Transverse colon (tissue), 4 donors: ENCODE results near the gene PELO. TPM values are rescaled to one million over a fixed set of nuclear protein-coding genes. Genes with fewer than 3 reads are reported as not detected.

Source experiments
- DNase-seq: peaks from one replicate; pipeline ENCODE4 v3.0.0-alpha.2; 2019
- H3K27ac ChIP-seq, 4 donors: fragments of 200-600 bp; sonication (generic); 2 replicates each; pipeline ENCODE4 v1.5.1; 2016 to 2018; ENCODE audit warnings: inconsistent platforms in 4 of 4
- H3K27me3 ChIP-seq: fragments of 200-600 bp; sonication (generic); 2 replicates; pipeline ENCODE4 v1.5.1; 2017; ENCODE audit warnings: inconsistent platforms
- H3K36me3 ChIP-seq, 4 donors: fragments of 200-600 bp; sonication (generic); 2 replicates each; pipeline ENCODE4 v1.5.1; 2017 to 2019; ENCODE audit warnings: inconsistent platforms in 4 of 4
- H3K4me1 ChIP-seq, 4 donors: fragments of 200-600 bp; sonication (generic); 2 replicates each; pipeline ENCODE4 v1.5.1; 2017 to 2020; ENCODE audit warnings: inconsistent platforms in 4 of 4
- H3K4me3 ChIP-seq, 4 donors: fragments of 200-600 bp; sonication (generic); 1 replicate in 1 of 4; 2 replicates in 3 of 4; pipeline versions ENCODE4 v1.5.1 to v1.6.1; 2017 to 2019; ENCODE audit warnings: inconsistent platforms in 4 of 4
- H3K9me3 ChIP-seq, 2 donors: fragments of 200-600 bp; sonication (generic); 2 replicates each; pipeline ENCODE4 v1.5.1; 2017 to 2019; ENCODE audit warnings: inconsistent platforms in 2 of 2
- EP300 ChIP-seq: sonication (generic); formaldehyde crosslinking; IDR thresholded peaks from one replicate; pipeline ENCODE4 v1.6.1; 2017; ENCODE audit warnings: antibody characterized with exemption, low read depth
- POLR2A ChIP-seq: fragments of 450-650 bp; IDR thresholded peaks from one replicate; pipeline ENCODE4 v1.6.1; 2016; ENCODE audit warnings: antibody characterized with exemption, mild to moderate bottlenecking, moderate library complexity
- POLR2AphosphoS5 ChIP-seq, 3 donors: sonication (generic); formaldehyde crosslinking; IDR thresholded peaks; one replicate each; pipeline ENCODE4 v1.6.1; 2016; ENCODE audit warnings: antibody characterized with exemption in 3 of 3
- WGBS, 2 donors: methylation state at CpG; one replicate each; pipeline ENCODE4 v1.1.5; 2018; ENCODE audit warnings: low coverage in 1 of 2; 5-methylcytosine and 5-hydroxymethylcytosine counted together
- in situ Hi-C, 4 donors: fragments of 200-750 bp; cut with MboI; loops; one replicate each; pipeline versions ENCODE4 v1.15.0 to v1.15.1; 2017; ENCODE audit warnings: low sequenced_read_pairs in 3 of 4, low pct_ligation_motif_present in 1 of 4, low pct_unique_long_range_greater_than_20kb in 1 of 4
- intact Hi-C: fragments of 100-400 bp; cut with DNase I; formaldehyde crosslinking; loops from one replicate; pipeline ENCODE4 v1.15.1; 2023; ENCODE audit warnings: low total_unique reads
- total RNA-seq, 4 donors: library from RNA; depleted of rRNA; stranded (reverse); fragments of >200 nt; gene quantifications; one replicate each; pipeline ENCODE4 v1.1.0, GENCODE V29; 2016
- TF ChIP-seq, protein P1 (sequence below), 5 experiments: fragments of 200-600 bp in 3 of 5; fragments of 450-650 bp in 2 of 5; sonication (generic) in 3 of 5; IDR thresholded peaks; 1 replicate in 2 of 5; 2 replicates in 3 of 5; pipeline ENCODE4 v1.5.1; 2016 to 2017; ENCODE audit warnings: antibody characterized with exemption in 5 of 5, inconsistent platforms in 3 of 5, mild to moderate bottlenecking in 2 of 5, moderate library complexity in 1 of 5

The PELO gene
- total RNA-seq, 4 donors from 2014 or later: 10.1 to 62.3 (median 16.8) TPM

DNA sequence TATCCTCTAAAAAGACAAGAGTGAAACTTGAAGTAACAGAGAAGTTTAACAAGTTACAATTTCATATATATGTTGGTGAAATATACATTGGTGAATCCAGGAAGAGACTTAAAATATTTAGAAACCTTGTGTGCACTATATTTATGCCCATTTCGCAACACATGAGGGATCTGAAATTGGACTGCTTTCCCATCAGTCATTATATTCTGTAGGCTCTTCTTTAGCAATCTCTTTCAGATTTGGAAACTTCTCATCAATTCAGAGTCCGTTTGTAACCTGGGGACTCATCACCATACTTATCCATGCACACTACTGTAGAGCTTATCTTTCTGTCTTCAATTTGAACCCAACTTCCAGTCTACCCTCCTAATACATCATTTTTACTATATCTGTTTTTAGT, 2.1 kb downstream of the PELO start:
- DNase-seq: no peak
- Histone ChIP-seq H3K4me1 (peaks cover 0 to 43% (median 14%) of the 10 kb centered on the region in 4 donors), H3K27ac (peak overlapping the region; percentile 91 to 98 (median 95)), H3K9me3 (no peaks in the 10 kb centered on the region), H3K4me3 (peak overlapping the region; percentile 2 to 77 (median 70)), H3K36me3 (no peaks in the 10 kb centered on the region), H3K27me3 (no peaks in the 10 kb centered on the region)
- in situ Hi-C loops: loop anchor here (10.0 to 25.0 kb wide), 3 partner anchors 122 to 297 kb away; no protein-coding TSS in a partner anchor
- TF ChIP-seq EP300 (no peak), POLR2A (no peak), POLR2AphosphoS5 (IDR thresholded peaks at IDR 0.05) (no peak)
- TF ChIP-seq, protein P1, sequence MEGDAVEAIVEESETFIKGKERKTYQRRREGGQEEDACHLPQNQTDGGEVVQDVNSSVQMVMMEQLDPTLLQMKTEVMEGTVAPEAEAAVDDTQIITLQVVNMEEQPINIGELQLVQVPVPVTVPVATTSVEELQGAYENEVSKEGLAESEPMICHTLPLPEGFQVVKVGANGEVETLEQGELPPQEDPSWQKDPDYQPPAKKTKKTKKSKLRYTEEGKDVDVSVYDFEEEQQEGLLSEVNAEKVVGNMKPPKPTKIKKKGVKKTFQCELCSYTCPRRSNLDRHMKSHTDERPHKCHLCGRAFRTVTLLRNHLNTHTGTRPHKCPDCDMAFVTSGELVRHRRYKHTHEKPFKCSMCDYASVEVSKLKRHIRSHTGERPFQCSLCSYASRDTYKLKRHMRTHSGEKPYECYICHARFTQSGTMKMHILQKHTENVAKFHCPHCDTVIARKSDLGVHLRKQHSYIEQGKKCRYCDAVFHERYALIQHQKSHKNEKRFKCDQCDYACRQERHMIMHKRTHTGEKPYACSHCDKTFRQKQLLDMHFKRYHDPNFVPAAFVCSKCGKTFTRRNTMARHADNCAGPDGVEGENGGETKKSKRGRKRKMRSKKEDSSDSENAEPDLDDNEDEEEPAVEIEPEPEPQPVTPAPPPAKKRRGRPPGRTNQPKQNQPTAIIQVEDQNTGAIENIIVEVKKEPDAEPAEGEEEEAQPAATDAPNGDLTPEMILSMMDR (IDR thresholded peaks at IDR 0.05): no peak
- intact Hi-C loops: loop anchor here (5.0 kb wide), 1 partner anchor 127 kb away; no protein-coding TSS in a partner anchor
- WGBS, 2 donors: 53 to 67% methylated on average over 2 of the region's 2 CpGs

DNA sequence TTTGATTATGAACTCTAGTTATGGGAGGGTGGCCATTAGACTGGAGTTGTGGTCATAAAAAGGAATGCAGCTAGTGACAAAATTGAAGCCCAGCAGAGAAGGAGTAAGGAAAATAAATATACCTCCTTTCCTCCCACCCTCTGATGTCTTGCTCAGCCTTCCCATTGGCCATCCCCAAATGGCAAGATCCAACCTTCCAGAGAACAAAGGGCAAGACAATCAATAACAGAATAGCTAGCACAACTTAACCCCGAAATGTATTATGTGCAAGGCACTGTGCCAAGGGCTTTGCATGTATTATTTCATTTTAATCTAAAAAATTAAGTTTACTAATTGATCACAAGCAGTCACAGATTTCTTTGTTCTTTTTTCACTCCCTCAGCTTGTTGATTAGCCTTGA, 3.6 kb downstream of the PELO start:
- Histone ChIP-seq H3K9me3 (no peaks in the 10 kb centered on the region), H3K27me3 (no peaks in the 10 kb centered on the region), H3K4me1 (peaks cover 0 to 54% (median 21%) of the 10 kb centered on the region in 4 donors), H3K4me3 (no peak overlapping the region), H3K27ac (peak overlapping the region; percentile 91 to 98 (median 95)), H3K36me3 (no peaks in the 10 kb centered on the region)
- intact Hi-C loops: no loop called here
- WGBS, 2 donors: 86 to 88% methylated on average over 1 of the region's 1 CpG
- in situ Hi-C loops: loop anchor here in 3 of 4 donors (25.0 kb wide), 2 partner anchors 121 to 296 kb away; no protein-coding TSS in a partner anchor
- no peak for DNase-seq
- TF ChIP-seq POLR2A (no peak), POLR2AphosphoS5 (IDR thresholded peaks at IDR 0.05) (no peak), EP300 (no peak)
- TF ChIP-seq, protein P1 (IDR thresholded peaks at IDR 0.05): no peak

DNA sequence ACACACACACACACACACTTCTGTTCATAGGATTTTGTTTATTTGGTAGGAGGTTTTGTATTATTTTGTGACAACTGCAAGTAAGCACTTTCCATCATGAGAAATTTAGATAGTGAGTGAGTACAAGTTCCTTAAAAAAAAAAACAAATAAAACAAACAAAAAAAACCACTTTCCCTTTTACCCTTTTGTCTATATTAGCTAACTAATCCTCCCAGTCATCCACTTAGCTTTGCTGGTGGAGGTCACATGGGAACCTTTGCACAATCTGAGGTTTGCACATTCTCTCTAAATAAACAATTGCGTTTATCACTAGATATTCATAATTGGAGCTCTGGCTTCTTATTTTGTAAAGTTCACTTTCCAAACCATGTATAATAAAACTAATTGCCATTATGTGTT, 6.8 kb downstream of the PELO start:
- H3K4me1 ChIP-seq: peaks cover 4 to 68% (median 38%) of the 10 kb centered on the region in 4 donors
- H3K9me3 ChIP-seq: no peaks in the 10 kb centered on the region
- intact Hi-C loops: no loop called here
- H3K36me3 ChIP-seq: no peaks in the 10 kb centered on the region
- in situ Hi-C loops: loop anchor here in 3 of 4 donors (25.0 kb wide), 2 partner anchors 118 to 293 kb away; no protein-coding TSS in a partner anchor
- no peaks in the 10 kb centered on the region for H3K27me3 ChIP-seq
- no peak for DNase-seq
- WGBS, 2 donors: 58 to 62% methylated on average over 1 of the region's 1 CpG
- H3K27ac ChIP-seq: peak overlapping the region; percentile 89 to 98 (median 93)
- peak in 2 of 3 donors; percentile 20 to 28 for TF ChIP-seq POLR2AphosphoS5 (IDR thresholded peaks at IDR 0.05)
- TF ChIP-seq, protein P1 (IDR thresholded peaks at IDR 0.05): no peak
- H3K4me3 ChIP-seq: no peak overlapping the region

DNA sequence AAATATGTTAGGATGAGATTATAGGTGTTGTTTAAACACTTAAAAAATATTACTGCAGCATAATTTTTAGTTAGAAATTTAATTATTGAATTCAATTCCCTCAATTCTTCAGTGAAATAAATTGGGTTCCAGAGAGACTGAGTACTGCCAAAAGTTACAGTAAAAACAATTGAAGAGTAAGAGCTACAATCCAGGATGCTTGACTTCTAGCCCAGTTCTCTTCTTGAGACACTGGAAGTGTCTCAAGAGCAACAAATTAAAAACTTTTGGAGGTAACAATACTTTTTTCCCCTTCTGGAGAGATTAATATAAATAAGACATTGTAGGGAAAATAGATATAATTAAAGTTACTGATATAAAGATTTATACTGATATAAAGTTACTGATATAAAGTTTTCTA, 8.3 kb downstream of the PELO start:
- peak overlapping the region; percentile 89 to 98 (median 93) for H3K27ac ChIP-seq
- no peaks in the 10 kb centered on the region for H3K36me3 ChIP-seq
- peaks cover 5 to 63% (median 39%) of the 10 kb centered on the region in 4 donors for H3K4me1 ChIP-seq
- H3K9me3 ChIP-seq: no peaks in the 10 kb centered on the region
- H3K4me3 ChIP-seq: no peak overlapping the region
- no peaks in the 10 kb centered on the region for H3K27me3 ChIP-seq
- no peak for DNase-seq
- in situ Hi-C loops (loop anchor here in 3 of 4 donors (25.0 kb wide), 2 partner anchors 116 to 291 kb away; no protein-coding TSS in a partner anchor), intact Hi-C loops (no loop called here)
- TF ChIP-seq EP300 (no peak), POLR2A (no peak), POLR2AphosphoS5 (IDR thresholded peaks at IDR 0.05) (no peak)
- TF ChIP-seq, protein P1 (IDR thresholded peaks at IDR 0.05): no peak
